BE2C (cell line): ENCODE measurements around the gene LZTS2.

Experiments used
- DNase-seq: peaks from one replicate; pipeline ENCODE4 v3.0.0-alpha.2; 2020
- H3K27me3 ChIP-seq: fragments of 250-450 bp; sonication (Bioruptor Pico); 2 replicates; pipeline ENCODE4 v1.5.1; 2020; ENCODE audit warnings: mild to moderate bottlenecking
- H3K36me3 ChIP-seq: fragments of 250-450 bp; sonication (Bioruptor Pico); 2 replicates; pipeline ENCODE4 v1.5.1; 2020; ENCODE audit warnings: mild to moderate bottlenecking
- H3K4me1 ChIP-seq: fragments of 250-450 bp; sonication (Bioruptor Pico); 2 replicates; pipeline ENCODE4 v1.5.1; 2020
- H3K4me3 ChIP-seq: 2 replicates; pipeline ENCODE4 v1.5.1; 2011; ENCODE audit warnings: low read depth, low read length
- H3K9me3 ChIP-seq: fragments of 250-450 bp; sonication (Bioruptor Pico); 2 replicates; pipeline ENCODE4 v1.5.1; 2020
- CTCF ChIP-seq: IDR thresholded peaks from 2 replicates; pipeline ENCODE4 v1.5.1; 2012; ENCODE audit warnings: mild to moderate bottlenecking, low read depth, low read length

LZTS2 gene

GRCh38 chr10:101005869-101006567, 6.4 kb downstream of the LZTS2 start:
- no peaks in the 10 kb centered on the region for H3K27me3 ChIP-seq
- peaks cover 43% of the 10 kb centered on the region for H3K36me3 ChIP-seq
- no peak for DNase-seq
- peaks cover 16% of the 10 kb centered on the region for H3K4me1 ChIP-seq
- no peak for TF ChIP-seq CTCF
- no peaks in the 10 kb centered on the region for H3K9me3 ChIP-seq
- H3K4me3 ChIP-seq: no peak overlapping the region

- peak; percentile 68 for DNase-seq
- no peak for TF ChIP-seq CTCF
- H3K36me3 ChIP-seq: peaks cover 43% of the 10 kb centered on the region
Observed at GRCh38 chr10:101006593-101007098, 7.0 kb downstream of the LZTS2 start.

GRCh38 chr10:101007099-101007711, 7.6 kb downstream of the LZTS2 start:
- H3K27me3 ChIP-seq: no peaks in the 10 kb centered on the region
- peaks cover 43% of the 10 kb centered on the region for H3K36me3 ChIP-seq
- H3K4me3 ChIP-seq: no peak overlapping the region
- DNase-seq: no peak
- no peaks in the 10 kb centered on the region for H3K9me3 ChIP-seq
- peaks cover 13% of the 10 kb centered on the region for H3K4me1 ChIP-seq
- no peak for TF ChIP-seq CTCF

More at GRCh38 chr10:101006593-101007098, 7.0 kb downstream of the LZTS2 start:
- H3K4me1 ChIP-seq: peaks cover 13% of the 10 kb centered on the region
- H3K4me3 ChIP-seq: no peak overlapping the region
- no peaks in the 10 kb centered on the region for H3K27me3 ChIP-seq
- no peaks in the 10 kb centered on the region for H3K9me3 ChIP-seq

GRCh38 chr10:101007915-101008822, 8.6 kb downstream of the LZTS2 start:
- Histone ChIP-seq H3K27me3 (no peaks in the 10 kb centered on the region), H3K36me3 (peaks cover 37% of the 10 kb centered on the region), H3K4me3 (no peak overlapping the region), H3K9me3 (no peaks in the 10 kb centered on the region), H3K4me1 (peaks cover 15% of the 10 kb centered on the region)
- no peak for DNase-seq
- no peak for TF ChIP-seq CTCF

- peaks cover 18% of the 10 kb centered on the region for H3K4me1 ChIP-seq
- DNase-seq: no peak
Observed at GRCh38 chr10:101008823-101009423, 9.3 kb downstream of the LZTS2 start.

More at GRCh38 chr10:101008823-101009423, 9.3 kb downstream of the LZTS2 start:
- Histone ChIP-seq H3K9me3 (no peaks in the 10 kb centered on the region), H3K4me3 (no peak overlapping the region), H3K36me3 (peaks cover 30% of the 10 kb centered on the region), H3K27me3 (no peaks in the 10 kb centered on the region)
- TF ChIP-seq CTCF: no peak
